Heart left ventricle (tissue), 16 donors: ENCODE results near the gene DESI2. TPM values are rescaled to one million over a fixed set of nuclear protein-coding genes. Genes with fewer than 3 reads are reported as not detected.

ENCODE experiments used
- ATAC-seq, 4 donors: fragments of 200-7000 bp; cut with Tn5 transposase; one replicate each; pipeline ENCODE4 v1.9.1; 2020 to 2022; ENCODE audit warnings: moderate library complexity in 4 of 4, mild to moderate bottlenecking in 3 of 4, moderate number of reproducible peaks in 1 of 4
- DNase-seq, 5 donors: peaks; one replicate each; pipeline ENCODE4 v3.0.0-alpha.2; 2020
- H3K27ac ChIP-seq, 12 donors: fragments of 200-600 bp; sonication (generic) in 4 of 12; one replicate each; pipeline versions ENCODE4 v1.5.0 to v1.8.0; 2016 to 2022; ENCODE audit warnings: mild to moderate bottlenecking in 2 of 12
- H3K27me3 ChIP-seq, 9 donors: fragments of 200-600 bp; sonication (generic) in 2 of 9; one replicate each; pipeline versions ENCODE4 v1.5.1 to v1.8.0; 2016 to 2022; ENCODE audit warnings: mild to moderate bottlenecking in 3 of 9
- H3K36me3 ChIP-seq, 9 donors: fragments of 200-600 bp; sonication (generic) in 2 of 9; one replicate each; pipeline versions ENCODE4 v1.5.0 to v1.8.0; 2018 to 2022; ENCODE audit warnings: mild to moderate bottlenecking in 2 of 9
- H3K4me1 ChIP-seq, 12 donors: fragments of 200-600 bp; sonication (generic) in 4 of 12; one replicate each; pipeline versions ENCODE4 v1.5.0 to v1.8.0; 2016 to 2022; ENCODE audit warnings: mild to moderate bottlenecking in 3 of 12
- H3K4me3 ChIP-seq, 12 donors: fragments of 200-600 bp; sonication (generic) in 4 of 12; one replicate each; pipeline versions ENCODE4 v1.5.0 to v1.8.0; 2017 to 2022; ENCODE audit warnings: mild to moderate bottlenecking in 9 of 12, moderate library complexity in 4 of 12
- H3K9me3 ChIP-seq, 12 donors: fragments of 200-600 bp; sonication (generic) in 4 of 12; one replicate each; pipeline versions ENCODE4 v1.5.0 to v1.8.0; 2016 to 2022; ENCODE audit warnings: mild to moderate bottlenecking in 1 of 12
- CTCF ChIP-seq, 12 donors: fragments of 200-600 bp; sonication (generic) in 4 of 12; IDR thresholded peaks; one replicate each; pipeline versions ENCODE4 v1.5.0 to v1.8.0; 2018 to 2022; ENCODE audit warnings: antibody characterized with exemption in 12 of 12, mild to moderate bottlenecking in 5 of 12
- POLR2A ChIP-seq, 2 donors: fragments of 450-650 bp; IDR thresholded peaks; one replicate each; pipeline ENCODE4 v1.6.1; 2017; ENCODE audit warnings: antibody characterized with exemption in 2 of 2, mild to moderate bottlenecking in 2 of 2, moderate library complexity in 2 of 2
- WGBS, 4 donors: extraction: QIAGEN DNeasy Blood & Tissue Kit in 2 of 4; methylation state at CpG; one replicate each; pipeline versions ENCODE4 v1.1.5 to v1.1.7; 2013 to 2018; 5-methylcytosine and 5-hydroxymethylcytosine counted together
- intact Hi-C, 10 donors: fragments of 100-400 bp; cut with DNase I; formaldehyde crosslinking; loops; one replicate each; pipeline versions ENCODE4 v1.11.1 to v1.14.2; 2022
- polyA plus RNA-seq, 2 donors: library from polyadenylated mRNA; stranded (reverse); fragments of 200-250 nt; gene quantifications; one replicate each; pipeline ENCODE4 v1.2.3, GENCODE V29; 2013
- total RNA-seq, 9 donors: library from RNA; depleted of rRNA in 2 of 9; stranded (reverse); fragments of >200 nt in 2 of 9; fragmentation: NEBNext Ultra II Directional in 3 of 9; extraction: Animal tissue kit (Norgen Biotek cat#: 25700) in 3 of 9; gene quantifications; one replicate each; pipeline versions ENCODE4 v1.1.0 to v1.2.4, GENCODE V29; 2016 to 2023
- donor health status: ischemic (EF 13 %, LVEDD 7.1; RV severe dilation, severe dysfunction).
- donor health status: healthy with polysubstance abuse.
- donor health status: DM: no; HTN: yes; CAD: no.
- donor health status: DM: no; HTN: no; CAD: no.
- donor health status: ischemic (EF 25% LVEDD 6.9; RV normal size, moderate dysfunction).
- donor health status: ischemic (EF 25% LVEDD 5.7; RV mildly dilated, moderate dysfunction).
- donor health status: healthy.
- donor health status: DM: yes; HTN: yes; CAD: no.
- donor health status: ischemic (EF 35%, LVEDD 5.7; RV mildly dilated, moderate dysfunction).
- donor health status: nonischemic (EF 11% LVEDD 7.7; RV severe dilation, severe dysfunction).
- donor health status: DM: yes; HTN: yes; CAD: no.
- donor health status: PGD.
- donor health status: ischemic (EF 29% LVEDD 5.4; RV normal size, mild dysfunction).
- donor health status: nonischemic (EF 23%, LVEDD 6.1; RV moderate dilation, normal function).

The DESI2 gene
- total and polyA plus RNA-seq, 11 donors: 8.2 to 34.2 (median 22.4) TPM

- H3K36me3 ChIP-seq: no peaks in the 10 kb centered on the region
- no peaks in the 10 kb centered on the region for H3K9me3 ChIP-seq
- H3K4me1 ChIP-seq: no peaks in the 10 kb centered on the region
- ATAC-seq (peak in 1 of 4 donors; percentile 31), DNase-seq (no peak)
- TF ChIP-seq CTCF (IDR thresholded peaks at IDR 0.05) (no peak), POLR2A (IDR thresholded peaks at IDR 0.05) (no peak)
- intact Hi-C loops: no loop called here
- no peak overlapping the region for H3K4me3 ChIP-seq
- no peaks in the 10 kb centered on the region for H3K27me3 ChIP-seq
- H3K27ac ChIP-seq: no peak overlapping the region
- WGBS, 4 donors: 88 to 91% (median 89%) methylated on average over 15 of the region's 15 CpGs
Measured at GRCh38 chr1:244757091-244757939, 104.4 kb downstream of the DESI2 start.

Other genes starting within 250 kb of the DESI2 start
- 10 to 100 TPM in 2 of 9 donors, 1 to 10 TPM in 7; 5.0 to 14.0 (median 6.7) TPM for gene ADSS2, start 201.2 kb upstream of the DESI2 start, total RNA-seq
- gene ADSS2, start 201.2 kb upstream of the DESI2 start, polyA plus RNA-seq: 10 to 100 TPM in 1 of 2 donors, 1 to 10 TPM in 1; 3.5 to 13.1 TPM
- gene CATSPERE, start 191.9 kb upstream of the DESI2 start, total RNA-seq: 1 to 10 TPM in 1 of 9 donors, under 1 TPM in 8; 0.11 to 1.2 (median 0.35) TPM
- under 1 TPM; 0.07 to 0.11 TPM for gene CATSPERE, start 191.9 kb upstream of the DESI2 start, polyA plus RNA-seq
- gene COX20, start 182.5 kb downstream of the DESI2 start, total RNA-seq: 10 to 100 TPM; 43.5 to 77.4 (median 59.8) TPM
- 100 to 1,000 TPM in 1 of 2 donors, 10 to 100 TPM in 1; 58.3 to 122 TPM for gene COX20, start 182.5 kb downstream of the DESI2 start, polyA plus RNA-seq
- gene HNRNPU, start 211.4 kb downstream of the DESI2 start, total RNA-seq: 100 to 1,000 TPM; 138 to 218 (median 169) TPM
- 100 to 1,000 TPM in 1 of 2 donors, 10 to 100 TPM in 1; 85.6 to 118 TPM for gene HNRNPU, start 211.4 kb downstream of the DESI2 start, polyA plus RNA-seq